OCI-LY3 (cell line): ENCODE data around the gene ZNF620.

Experiments used
- EZH2phosphoT487 ChIP-seq: fragments of 200-600 bp; shearing (Covaris generic); IDR thresholded peaks from 2 replicates; pipeline ENCODE4 v1.6.1; 2018; ENCODE audit warnings: antibody characterized with exemption, mixed run types, low read depth
- TF ChIP-seq, protein P1 (sequence below): fragments of 200-600, 300-600 bp; sonication (generic); IDR thresholded peaks from 2 replicates; pipeline ENCODE4 v1.5.1; 2014; ENCODE audit warnings: antibody characterized with exemption, low read length, low read depth

DNA sequence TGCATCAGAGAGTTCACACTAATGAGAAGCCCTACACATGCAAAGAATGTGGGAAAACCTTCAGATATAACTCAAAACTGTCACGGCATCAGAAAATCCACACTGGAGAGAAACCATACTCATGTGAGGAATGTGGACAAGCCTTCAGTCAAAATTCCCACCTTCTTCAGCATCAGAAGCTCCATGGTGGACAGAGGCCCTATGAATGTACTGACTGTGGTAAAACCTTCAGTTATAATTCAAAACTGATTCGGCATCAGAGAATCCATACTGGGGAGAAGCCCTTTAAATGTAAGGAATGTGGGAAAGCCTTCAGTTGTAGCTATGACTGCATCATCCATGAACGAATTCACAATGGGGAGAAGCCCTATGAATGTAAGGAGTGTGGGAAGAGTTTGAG is 18.7 kb upstream of the ZNF620 start:
- TF ChIP-seq, protein P1, sequence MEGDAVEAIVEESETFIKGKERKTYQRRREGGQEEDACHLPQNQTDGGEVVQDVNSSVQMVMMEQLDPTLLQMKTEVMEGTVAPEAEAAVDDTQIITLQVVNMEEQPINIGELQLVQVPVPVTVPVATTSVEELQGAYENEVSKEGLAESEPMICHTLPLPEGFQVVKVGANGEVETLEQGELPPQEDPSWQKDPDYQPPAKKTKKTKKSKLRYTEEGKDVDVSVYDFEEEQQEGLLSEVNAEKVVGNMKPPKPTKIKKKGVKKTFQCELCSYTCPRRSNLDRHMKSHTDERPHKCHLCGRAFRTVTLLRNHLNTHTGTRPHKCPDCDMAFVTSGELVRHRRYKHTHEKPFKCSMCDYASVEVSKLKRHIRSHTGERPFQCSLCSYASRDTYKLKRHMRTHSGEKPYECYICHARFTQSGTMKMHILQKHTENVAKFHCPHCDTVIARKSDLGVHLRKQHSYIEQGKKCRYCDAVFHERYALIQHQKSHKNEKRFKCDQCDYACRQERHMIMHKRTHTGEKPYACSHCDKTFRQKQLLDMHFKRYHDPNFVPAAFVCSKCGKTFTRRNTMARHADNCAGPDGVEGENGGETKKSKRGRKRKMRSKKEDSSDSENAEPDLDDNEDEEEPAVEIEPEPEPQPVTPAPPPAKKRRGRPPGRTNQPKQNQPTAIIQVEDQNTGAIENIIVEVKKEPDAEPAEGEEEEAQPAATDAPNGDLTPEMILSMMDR: no peak
- TF ChIP-seq EZH2phosphoT487: no peak
